Endothelial cell of umbilical vein (primary cell): Measurements from ENCODE around the gene GNPDA2. TPM values are rescaled to one million over a fixed set of nuclear protein-coding genes. Genes with fewer than 3 reads are reported as not detected.

ENCODE experiments used
- BruUV-seq: library from RNA; stranded (reverse); fragments of 400-500 nt; replicated peaks from 2 replicates; lab custom pipeline; 2021; lab: Mats Ljungman, UMichigan
- CTCF ChIA-PET: fragments of 300-600, 350-600 bp; sonication (Branson Sonifier 250); formaldehyde crosslinking; loops from one replicate; lab custom pipeline; 2021; ENCODE audit warnings: antibody characterized with exemption, inconsistent platforms; lab: Charles Lee
- POLR2A ChIA-PET: fragments of 300-600, 350-600 bp; sonication (Branson Sonifier 250); formaldehyde crosslinking; loops from one replicate; lab custom pipeline; 2021; ENCODE audit warnings: antibody characterized with exemption, inconsistent platforms; lab: Charles Lee
- DNase-seq: peaks from one replicate; pipeline ENCODE4 v3.0.0-alpha.2; 2011; ENCODE audit warnings: low read depth, low spot score
- FAIRE-seq: peaks from 2 replicates; lab custom pipeline; 2011; peaks lifted over from hg19 to GRCh38; lab: Jason Lieb, UNC
- H2AFZ ChIP-seq: 2 replicates; pipeline ENCODE4 v1.6.0; 2012; ENCODE audit warnings: low read depth, low read length, control low read depth, inconsistent platforms
- H3K27ac ChIP-seq: 2 replicates; pipeline ENCODE4 v1.5.1; 2011; ENCODE audit warnings: low read depth, mild to moderate bottlenecking, control low read depth, low read length, moderate library complexity; ENCODE audit not compliant: insufficient read depth
- H3K27me3 ChIP-seq, 2 experiments: 2 replicates each; pipeline versions ENCODE4 v1.6.0 to v1.6.1; 2011; ENCODE audit warnings: low read length in 2 of 2, mixed read lengths in 1 of 2; ENCODE audit not compliant: control insufficient read depth in 2 of 2, insufficient read depth in 2 of 2
- H3K36me3 ChIP-seq, 2 experiments: 2 replicates in 1 of 2; 3 replicates in 1 of 2; pipeline ENCODE4 v1.5.1; 2011; ENCODE audit warnings: low read length in 2 of 2, mild to moderate bottlenecking in 1 of 2, moderate library complexity in 1 of 2; ENCODE audit not compliant: control insufficient read depth in 2 of 2, insufficient read depth in 2 of 2; ENCODE audit errors: extremely low read depth in 1 of 2
- H3K4me1 ChIP-seq: 3 replicates; pipeline ENCODE4 v1.5.1; 2011; ENCODE audit warnings: mild to moderate bottlenecking, low read length; ENCODE audit not compliant: control insufficient read depth, insufficient read depth; ENCODE audit errors: extremely low read depth
- H3K4me2 ChIP-seq: 2 replicates; pipeline ENCODE4 v1.6.1; 2011; ENCODE audit warnings: low read length, control low read depth, mixed read lengths; ENCODE audit not compliant: insufficient read depth
- H3K4me3 ChIP-seq, 3 experiments: fragments of 200-600 bp in 1 of 3; sonication (generic), shearing (Covaris generic) in 1 of 3; replicated peaks in 1 of 3; 2 replicates each; pipeline ENCODE4 v1.5.1; 2011 to 2016; ENCODE audit warnings: control low read depth in 3 of 3, low read length in 3 of 3, mild to moderate bottlenecking in 2 of 3, inconsistent platforms in 1 of 3, low read depth in 1 of 3, moderate library complexity in 1 of 3; ENCODE audit not compliant: insufficient read depth in 1 of 3
- H3K79me2 ChIP-seq: 2 replicates; pipeline ENCODE4 v1.6.0; 2012; ENCODE audit warnings: low read length, inconsistent platforms; ENCODE audit not compliant: control insufficient read depth, insufficient read depth
- H3K9ac ChIP-seq: replicated peaks from 2 replicates; pipeline ENCODE3; 2011; ENCODE audit warnings: low read length, control low read depth; ENCODE audit not compliant: insufficient read depth; ENCODE audit errors: extremely low read depth
- H3K9me1 ChIP-seq: replicated peaks from 3 replicates; pipeline ENCODE4 v1.6.0; 2011; ENCODE audit warnings: mild to moderate bottlenecking, low read length; ENCODE audit not compliant: control insufficient read depth, insufficient read depth; ENCODE audit errors: extremely low read depth
- H3K9me3 ChIP-seq: replicated peaks from 2 replicates; pipeline ENCODE4 v1.5.1; 2012; ENCODE audit warnings: low read length, inconsistent platforms; ENCODE audit not compliant: control insufficient read depth, insufficient read depth
- H4K20me1 ChIP-seq: replicated peaks from 2 replicates; pipeline ENCODE3; 2011; ENCODE audit warnings: mild to moderate bottlenecking, low read length; ENCODE audit not compliant: control insufficient read depth, insufficient read depth; ENCODE audit errors: extremely low read depth
- EZH2 ChIP-seq: IDR thresholded peaks from 2 replicates; pipeline ENCODE4 v1.6.1; 2012; ENCODE audit warnings: borderline replicate concordance, low read depth, mild to moderate bottlenecking, moderate library complexity, low read length, inconsistent platforms; ENCODE audit not compliant: severe bottlenecking
- FOS ChIP-seq: IDR thresholded peaks from 2 replicates; pipeline ENCODE4 v1.6.1; 2011; ENCODE audit warnings: mild to moderate bottlenecking, low read length, moderate library complexity, borderline replicate concordance; ENCODE audit not compliant: insufficient read depth
- GATA2 ChIP-seq: IDR thresholded peaks from 2 replicates; pipeline ENCODE4 v1.7.0; 2011; ENCODE audit warnings: low read depth, mild to moderate bottlenecking, moderate library complexity, mixed read lengths, low read length; ENCODE audit not compliant: insufficient read length, insufficient read depth
- JUN ChIP-seq: IDR thresholded peaks from 2 replicates; pipeline ENCODE4 v1.6.1; 2011; ENCODE audit warnings: borderline replicate concordance, low read depth; ENCODE audit not compliant: insufficient read length, insufficient read depth
- MYC ChIP-seq: IDR thresholded peaks from one replicate; pipeline ENCODE4 v1.6.1; 2011; ENCODE audit warnings: mild to moderate bottlenecking, low read depth, low read length
- POLR2A ChIP-seq: IDR thresholded peaks from 2 replicates; pipeline ENCODE4 v1.6.1; 2012; ENCODE audit warnings: low read depth, mild to moderate bottlenecking, control low read depth, low read length
- POLR2AphosphoS5 ChIP-seq: IDR thresholded peaks from 2 replicates; pipeline ENCODE4 v1.6.1; 2012; ENCODE audit warnings: low read depth, mild to moderate bottlenecking, control low read depth, low read length, moderate library complexity; ENCODE audit not compliant: insufficient read depth
- dilution Hi-C: fragments of 300-500 bp; cut with MboI; formaldehyde crosslinking; loops from one replicate; pipeline ENCODE4 v1.15.0; 2019; ENCODE audit warnings: low sequenced_read_pairs; ENCODE audit not compliant: extremely low pct_ligation_motif_present
- intact Hi-C: fragments of 100-400 bp; cut with micrococcal nuclease; formaldehyde crosslinking; loops from one replicate; pipeline ENCODE4 v1.10.0; 2022
- polyA plus RNA-seq, 4 experiments: library from polyadenylated mRNA; depleted of rRNA in 3 of 4; stranded (reverse) in 3 of 4; unstranded in 1 of 4; fragments of >200 nt; gene quantifications; 2 replicates each; pipeline versions ENCODE4 v1.2.1 to v1.2.3, GENCODE V29; 2011 to 2012; ENCODE audit warnings: missing spikeins in 1 of 4
- total RNA-seq: library from RNA; stranded (reverse); gene quantifications from 2 replicates; pipeline ENCODE4 v1.2.3, GENCODE V29; 2021
- TF ChIP-seq, protein P1 (sequence below), 2 donors: IDR thresholded peaks; 1 replicate in 1 of 2; 2 replicates in 1 of 2; pipeline ENCODE4 v1.5.1; 2011; ENCODE audit warnings: low read length in 2 of 2, mild to moderate bottlenecking in 2 of 2, moderate library complexity in 2 of 2, control low read depth in 1 of 2, inconsistent platforms in 1 of 2, low read depth in 1 of 2; ENCODE audit not compliant: insufficient read depth in 1 of 2; ENCODE audit errors: extremely low read depth in 1 of 2
- TF ChIP-seq, protein P2 (sequence below): IDR thresholded peaks from 2 replicates; pipeline ENCODE4 v1.6.1; 2011; ENCODE audit not compliant: insufficient read depth, insufficient read length

GNPDA2 gene
- total and polyA plus RNA-seq, 2 donors (not counting 3 experiments of a cell fraction or from before 2014, with no cell fraction given): 7.6 to 14.7 TPM

DNA sequence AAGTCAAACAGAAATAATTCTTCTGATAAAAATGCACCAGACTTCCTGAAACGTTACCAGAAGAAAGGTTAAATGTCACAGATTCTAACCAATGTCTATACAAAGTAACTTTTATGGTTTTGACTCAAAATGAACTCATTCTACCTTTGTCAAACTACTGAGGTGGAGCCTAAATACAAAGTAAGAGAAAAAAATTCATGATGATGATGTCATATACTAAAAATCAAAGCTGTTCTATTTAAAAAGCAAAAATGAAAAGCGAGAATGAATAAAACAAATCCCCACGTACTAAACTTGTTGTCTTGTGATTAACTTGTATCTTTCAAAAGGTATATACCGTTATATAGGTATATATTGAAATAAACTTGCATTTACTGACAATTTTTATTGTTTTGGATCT lies 21.7 kb downstream of the GNPDA2 start:
- BruUV-seq: no TSS peak
- no peaks in the 10 kb centered on the region for H3K9me1 ChIP-seq
- no peak overlapping the region for H3K4me2 ChIP-seq
- ChIA-PET POLR2A (no interaction called here), CTCF (interaction anchor here (1.1 kb wide), 1 partner anchor 11 kb away, joined by 4 read pairs; no protein-coding TSS in a partner anchor)
- no peaks in the 10 kb centered on the region for H3K4me1 ChIP-seq
- H2AFZ ChIP-seq: no peak overlapping the region
- FAIRE-seq (no peak), DNase-seq (no peak)
- intact Hi-C loops: no loop called here
- no peaks in the 10 kb centered on the region for H4K20me1 ChIP-seq
- H3K4me3 ChIP-seq: no peak overlapping the region
- H3K36me3 ChIP-seq: peaks cover 1 to 9% of the 10 kb centered on the region in 2 experiments
- dilution Hi-C loops: no loop called here
- H3K9me3 ChIP-seq: no peaks in the 10 kb centered on the region
- H3K79me2 ChIP-seq: no peaks in the 10 kb centered on the region
- no peaks in the 10 kb centered on the region for H3K27me3 ChIP-seq
- no peak for TF ChIP-seq GATA2
- H3K27ac ChIP-seq: no peak overlapping the region
- no peak overlapping the region for H3K9ac ChIP-seq

DNA sequence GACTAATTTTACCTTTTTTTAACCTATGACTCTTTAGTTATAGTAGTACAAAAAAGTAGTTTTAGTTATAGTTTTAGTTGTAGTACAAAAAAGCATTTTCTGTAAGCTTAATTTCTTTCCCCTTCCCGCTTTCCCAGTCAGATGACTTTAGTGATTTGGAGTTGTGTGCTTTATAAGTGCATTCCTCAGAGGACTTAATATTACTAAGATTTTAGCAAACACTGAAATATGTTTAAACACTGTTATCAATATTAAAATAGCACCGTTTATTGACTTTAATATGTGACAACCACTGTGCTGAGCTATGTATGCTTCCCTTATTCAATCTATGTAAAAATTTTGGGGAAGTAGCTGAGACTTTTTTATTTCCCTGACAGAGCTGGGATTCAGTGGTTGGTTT lies 25.3 kb downstream of the GNPDA2 start:
- no peaks in the 10 kb centered on the region for H4K20me1 ChIP-seq
- H3K4me1 ChIP-seq: no peaks in the 10 kb centered on the region
- POLR2A ChIA-PET: no interaction called here
- FAIRE-seq (no peak), DNase-seq (no peak)
- no peak overlapping the region for H3K9ac ChIP-seq
- H3K4me2 ChIP-seq: no peak overlapping the region
- H3K36me3 ChIP-seq: peaks cover 8 to 16% of the 10 kb centered on the region in 2 experiments
- dilution Hi-C loops (no loop called here), intact Hi-C loops (no loop called here)
- no TSS peak for BruUV-seq
- no peak for TF ChIP-seq EZH2
- TF ChIP-seq, protein P1, sequence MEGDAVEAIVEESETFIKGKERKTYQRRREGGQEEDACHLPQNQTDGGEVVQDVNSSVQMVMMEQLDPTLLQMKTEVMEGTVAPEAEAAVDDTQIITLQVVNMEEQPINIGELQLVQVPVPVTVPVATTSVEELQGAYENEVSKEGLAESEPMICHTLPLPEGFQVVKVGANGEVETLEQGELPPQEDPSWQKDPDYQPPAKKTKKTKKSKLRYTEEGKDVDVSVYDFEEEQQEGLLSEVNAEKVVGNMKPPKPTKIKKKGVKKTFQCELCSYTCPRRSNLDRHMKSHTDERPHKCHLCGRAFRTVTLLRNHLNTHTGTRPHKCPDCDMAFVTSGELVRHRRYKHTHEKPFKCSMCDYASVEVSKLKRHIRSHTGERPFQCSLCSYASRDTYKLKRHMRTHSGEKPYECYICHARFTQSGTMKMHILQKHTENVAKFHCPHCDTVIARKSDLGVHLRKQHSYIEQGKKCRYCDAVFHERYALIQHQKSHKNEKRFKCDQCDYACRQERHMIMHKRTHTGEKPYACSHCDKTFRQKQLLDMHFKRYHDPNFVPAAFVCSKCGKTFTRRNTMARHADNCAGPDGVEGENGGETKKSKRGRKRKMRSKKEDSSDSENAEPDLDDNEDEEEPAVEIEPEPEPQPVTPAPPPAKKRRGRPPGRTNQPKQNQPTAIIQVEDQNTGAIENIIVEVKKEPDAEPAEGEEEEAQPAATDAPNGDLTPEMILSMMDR (IDR thresholded peaks at IDR 0.05; ENCODE audit: extremely low read depth in 1 of 2, insufficient read depth in 1 of 2, low read depth in 1 of 2, low read length in 2 of 2): no peak
- no peak for TF ChIP-seq FOS
- TF ChIP-seq, protein P2, sequence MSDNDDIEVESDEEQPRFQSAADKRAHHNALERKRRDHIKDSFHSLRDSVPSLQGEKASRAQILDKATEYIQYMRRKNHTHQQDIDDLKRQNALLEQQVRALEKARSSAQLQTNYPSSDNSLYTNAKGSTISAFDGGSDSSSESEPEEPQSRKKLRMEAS: no peak
- TF ChIP-seq JUN: no peak
- no peak for TF ChIP-seq GATA2
- TF ChIP-seq MYC: no peak
- no peak for TF ChIP-seq POLR2A
- TF ChIP-seq POLR2AphosphoS5: no peak
- H3K27ac ChIP-seq: no peak overlapping the region
- H3K27me3 ChIP-seq: no peaks in the 10 kb centered on the region
- H3K9me1 ChIP-seq: no peaks in the 10 kb centered on the region
- CTCF ChIA-PET: interaction anchor here (1.3 kb wide), 1 partner anchor 21 kb away, joined by 3 read pairs; no protein-coding TSS in a partner anchor
- H3K79me2 ChIP-seq: no peaks in the 10 kb centered on the region
- no peaks in the 10 kb centered on the region for H3K9me3 ChIP-seq
- no peak overlapping the region for H3K4me3 ChIP-seq
- H2AFZ ChIP-seq: no peak overlapping the region
